ENCODE data around the gene WFIKKN1. TPM values are rescaled to one million over a fixed set of nuclear protein-coding genes. Genes with fewer than 3 reads are reported as not detected.

Gene WFIKKN1
- total RNA-seq, 1 experiment from 2014 or later = 0.47 TPM

- H3K9me2 ChIP-seq (ENCODE audit: insufficient read depth) = no peaks in the 10 kb centered on the region
- BruUV-seq (replicated peaks) = no TSS peak
- H2AFZ ChIP-seq (ENCODE audit: low read depth, low read length, poor library complexity, severe bottlenecking) = no peak overlapping the region
- peak overlapping the region; percentile 40 to 52 for H3K4me3 ChIP-seq (replicated peaks in 1 of 2; ENCODE audit: low read depth in 1 of 2, low read length in 2 of 2)
- H3K27ac ChIP-seq (ENCODE audit: low read depth, low read length) = peak overlapping the region; percentile 75
- peaks cover 0 to 26% of the 10 kb centered on the region in 2 experiments; a peak in 2 of 4 replicates for H3K36me3 ChIP-seq (ENCODE audit: control insufficient read depth in 1 of 2, insufficient read depth in 2 of 2, low read length in 2 of 2)
- peak; percentile 26 for ATAC-seq
- DNase-seq (ENCODE audit: low read depth, low spot score) = no peak
- intact Hi-C loops (cut with micrococcal nuclease) = no loop called here
- TF ChIP-seq EZH2phosphoT487 (IDR thresholded peaks at IDR 0.05; ENCODE audit: borderline replicate concordance) (no peak), FOSL1 (IDR thresholded peaks at IDR 0.05; ENCODE audit: low read depth) (no peak), SRF (IDR thresholded peaks at IDR 0.05; ENCODE audit: low read depth) (no peak), POLR2AphosphoS5 (IDR thresholded peaks at IDR 0.05; ENCODE audit: low read depth, low read length) (peak; percentile 41; the same call in 1 of the 2 replicates)
- peaks cover 35% of the 10 kb centered on the region for H3K79me2 ChIP-seq (ENCODE audit: insufficient read depth, low read length)
- RAD21 ChIA-PET (ENCODE audit: low non-redundant PET in 1 of 2, low total read pairs in 2 of 2, uncharacterized antibody in 2 of 2, unreplicated experiment in 2 of 2) = no interaction called here
- peak overlapping the region; percentile 71 for H3K4me2 ChIP-seq (ENCODE audit: low read length)
- POLR2A ChIA-PET = interaction anchor here (0.6 kb wide), 1 partner anchor 142 kb away, joined by 4 read pairs; no protein-coding TSS in a partner anchor
- H3K9ac ChIP-seq (ENCODE audit: low read length) = peak overlapping the region; percentile 48; the same call in 1 of the 2 replicates
- peaks cover 11 to 36% of the 10 kb centered on the region in 2 experiments for H3K4me1 ChIP-seq (ENCODE audit: control insufficient read depth in 1 of 2, insufficient read depth in 2 of 2, low read length in 2 of 2)
- H4K20me1 ChIP-seq (ENCODE audit: insufficient read depth) = no peaks in the 10 kb centered on the region
- CTCF ChIA-PET = interaction anchor here (1.0 kb wide), 1 partner anchor 30 kb away, joined by 5 read pairs; the partner anchor contains the start of gene WDR90
- H3K9me3 ChIP-seq (ENCODE audit: control insufficient read depth in 1 of 2, insufficient read depth in 1 of 2, low read depth in 1 of 2, low read length in 2 of 2) = no peaks in the 10 kb centered on the region
- H3K27me3 ChIP-seq (ENCODE audit: insufficient read depth, low read length) = no peaks in the 10 kb centered on the region
Measured at GRCh38 chr16:678858-679813, 48.4 kb downstream of the WFIKKN1 start.

GRCh38 chr16:679814-680624 is 49.2 kb downstream of the WFIKKN1 start, which contains the start of gene STUB1:
Gene STUB1 (plus strand): TSS chr16:680410. CDS start chr16:680526, 116 bp downstream.
- BruUV-seq (replicated peaks) = no TSS peak
- TF ChIP-seq ELF1 (IDR thresholded peaks at IDR 0.05; ENCODE audit: borderline replicate concordance, low read depth) (no peak), ZBTB33 (IDR thresholded peaks at IDR 0.05; ENCODE audit: extremely low read depth, insufficient replicate concordance, low read length) (no peak), ZFX (IDR thresholded peaks at IDR 0.05) (no peak), FOSL1 (IDR thresholded peaks at IDR 0.05; ENCODE audit: low read depth) (no peak), ATF3 (IDR thresholded peaks at IDR 0.05) (no peak), POLR2A (IDR thresholded peaks at IDR 0.05; ENCODE audit: borderline replicate concordance, extremely low read depth, insufficient read depth, insufficient read length) (peak; percentile 16), EZH2 (IDR thresholded peaks at IDR 0.05) (no peak), ZNF274 (IDR thresholded peaks at IDR 0.05; ENCODE audit: low read depth, low read length) (no peak), SIN3A (IDR thresholded peaks at IDR 0.05; ENCODE audit: low read depth) (no peak), POLR2AphosphoS5 (IDR thresholded peaks at IDR 0.05; ENCODE audit: low read depth, low read length) (peak; percentile 75)

More at GRCh38 chr16:679814-680624, 49.2 kb downstream of the WFIKKN1 start, which contains the start of gene STUB1:
- ChIA-PET POLR2A (no interaction called here), RAD21 (ENCODE audit: low non-redundant PET in 1 of 2, low total read pairs in 2 of 2, uncharacterized antibody in 2 of 2, unreplicated experiment in 2 of 2) (no interaction called here), CTCF (interaction anchor here (1.1 kb wide), 1 partner anchor 10 kb away, joined by 3 read pairs; the partner anchor contains the start of gene WDR24)
- Histone ChIP-seq H3K36me3 (ENCODE audit: control insufficient read depth in 1 of 2, insufficient read depth in 2 of 2, low read length in 2 of 2) (peaks cover 0 to 26% of the 10 kb centered on the region in 2 experiments; a peak in 2 of 4 replicates), H3K79me2 (ENCODE audit: insufficient read depth, low read length) (peaks cover 36% of the 10 kb centered on the region), H3K4me3 (replicated peaks in 1 of 2; ENCODE audit: low read depth in 1 of 2, low read length in 2 of 2) (peak within 1 kb of the TSS; percentile 66 to 90), H3K27ac (ENCODE audit: low read depth, low read length) (peak within 1 kb of the TSS; percentile 98), H3K4me2 (ENCODE audit: low read length) (peak within 1 kb of the TSS; percentile 97), H4K20me1 (ENCODE audit: insufficient read depth) (no peaks in the 10 kb centered on the region), H3K9ac (ENCODE audit: low read length) (peak within 1 kb of the TSS; percentile 92), H3K9me2 (ENCODE audit: insufficient read depth) (no peaks in the 10 kb centered on the region), H3K27me3 (ENCODE audit: insufficient read depth, low read length) (no peaks in the 10 kb centered on the region), H2AFZ (ENCODE audit: low read depth, low read length, poor library complexity, severe bottlenecking) (no peak within 1 kb of the TSS), H3K9me3 (ENCODE audit: control insufficient read depth in 1 of 2, insufficient read depth in 1 of 2, low read depth in 1 of 2, low read length in 2 of 2) (no peaks in the 10 kb centered on the region), H3K4me1 (ENCODE audit: control insufficient read depth in 1 of 2, insufficient read depth in 2 of 2, low read length in 2 of 2) (peaks cover 11 to 42% of the 10 kb centered on the region in 2 experiments)
- peak; percentile 30 for ATAC-seq
- intact Hi-C loops (cut with micrococcal nuclease) = no loop called here
- DNase-seq (ENCODE audit: low read depth, low spot score) = peak; percentile 48
